GM13977 (cell line): Measurements from ENCODE around the gene CDK4.

Experiments
- DNase-seq: peaks from one replicate; pipeline ENCODE4 v3.0.0; 2012; ENCODE audit warnings: low spot score
- CTCF ChIP-seq: IDR thresholded peaks from 2 replicates; pipeline ENCODE4 v1.5.1; 2012; ENCODE audit warnings: mild to moderate bottlenecking, control low read depth; ENCODE audit not compliant: insufficient read depth; ENCODE audit errors: extremely low read depth, missing control alignments
- in situ Hi-C: fragments of 300-500 bp; cut with MboI; formaldehyde crosslinking; loops from one replicate; pipeline ENCODE4 v1.12.0; 2022; ENCODE audit warnings: low sequenced_read_pairs, low pct_unique_long_range_greater_than_20kb, mixed read lengths, inconsistent platforms; ENCODE audit not compliant: unreplicated experiment

The CDK4 gene

GRCh38 chr12:57741413-57741789 is 10.7 kb downstream of the CDK4 start:
- TF ChIP-seq CTCF: no peak
- in situ Hi-C loops: no loop called here
- DNase-seq: no peak

GRCh38 chr12:57740656-57741412 is 11.3 kb downstream of the CDK4 start:
- DNase-seq: peak; percentile 81
- in situ Hi-C loops: no loop called here
- no peak for TF ChIP-seq CTCF

GRCh38 chr12:57739914-57740538 is 12.1 kb downstream of the CDK4 start:
- TF ChIP-seq CTCF: no peak
- in situ Hi-C loops: no loop called here
- no peak for DNase-seq

- no peak for TF ChIP-seq CTCF
- in situ Hi-C loops: no loop called here
- no peak for DNase-seq
These were observed 12.7 kb downstream of the CDK4 start for GRCh38 chr12:57739387-57739786.

GRCh38 chr12:57738661-57739237 is 13.4 kb downstream of the CDK4 start, which contains the start of gene AGAP2:
TSS of gene AGAP2 (minus strand) at chr12:57738742. CDS start at chr12:57738246, 496 bp downstream.
- TF ChIP-seq CTCF: no peak

GRCh38 chr12:57737467-57738460 is 14.3 kb downstream of the CDK4 start:
- no peak for DNase-seq
- TF ChIP-seq CTCF: no peak
- in situ Hi-C loops: no loop called here

More at GRCh38 chr12:57738661-57739237, 13.4 kb downstream of the CDK4 start, which contains the start of gene AGAP2:
- in situ Hi-C loops: no loop called here
- DNase-seq: no peak
